HG03565 (cell line): ENCODE data around the gene ITPRIP.

Experiments
- ATAC-seq: cut with Tn5 transposase; IDR thresholded peaks from one replicate; pipeline ENCODE4 v1.9.1; 2021; ENCODE audit warnings: mild to moderate bottlenecking, moderate library complexity; ENCODE audit not compliant: unreplicated experiment

Gene ITPRIP

GRCh38 chr10:104309980-104310978, 28.0 kb downstream of the ITPRIP start:
- no peak for ATAC-seq

DNA sequence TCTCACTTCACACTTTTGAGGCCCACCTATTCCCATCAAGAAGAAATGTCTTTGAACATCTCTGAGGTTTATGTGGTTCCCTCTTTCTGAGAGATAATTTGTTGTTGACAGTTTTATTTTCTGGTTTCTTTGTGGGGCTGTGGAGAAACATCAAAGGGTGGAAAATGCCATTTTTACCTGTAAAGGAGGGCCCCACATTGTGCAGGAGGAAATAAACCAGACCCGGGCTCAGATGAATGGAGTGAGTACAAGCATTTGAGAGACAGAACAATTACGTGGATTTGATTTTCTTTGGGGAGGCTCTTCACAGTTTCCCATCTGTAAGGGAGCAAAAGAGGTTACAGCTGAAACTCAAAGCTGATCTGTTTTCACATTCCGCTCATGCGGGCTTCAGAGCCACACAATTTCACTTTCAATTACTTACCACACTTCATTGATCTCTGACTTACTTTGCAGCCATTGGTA, 29.8 kb downstream of the ITPRIP start:
- peak; percentile 81 for ATAC-seq

DNA sequence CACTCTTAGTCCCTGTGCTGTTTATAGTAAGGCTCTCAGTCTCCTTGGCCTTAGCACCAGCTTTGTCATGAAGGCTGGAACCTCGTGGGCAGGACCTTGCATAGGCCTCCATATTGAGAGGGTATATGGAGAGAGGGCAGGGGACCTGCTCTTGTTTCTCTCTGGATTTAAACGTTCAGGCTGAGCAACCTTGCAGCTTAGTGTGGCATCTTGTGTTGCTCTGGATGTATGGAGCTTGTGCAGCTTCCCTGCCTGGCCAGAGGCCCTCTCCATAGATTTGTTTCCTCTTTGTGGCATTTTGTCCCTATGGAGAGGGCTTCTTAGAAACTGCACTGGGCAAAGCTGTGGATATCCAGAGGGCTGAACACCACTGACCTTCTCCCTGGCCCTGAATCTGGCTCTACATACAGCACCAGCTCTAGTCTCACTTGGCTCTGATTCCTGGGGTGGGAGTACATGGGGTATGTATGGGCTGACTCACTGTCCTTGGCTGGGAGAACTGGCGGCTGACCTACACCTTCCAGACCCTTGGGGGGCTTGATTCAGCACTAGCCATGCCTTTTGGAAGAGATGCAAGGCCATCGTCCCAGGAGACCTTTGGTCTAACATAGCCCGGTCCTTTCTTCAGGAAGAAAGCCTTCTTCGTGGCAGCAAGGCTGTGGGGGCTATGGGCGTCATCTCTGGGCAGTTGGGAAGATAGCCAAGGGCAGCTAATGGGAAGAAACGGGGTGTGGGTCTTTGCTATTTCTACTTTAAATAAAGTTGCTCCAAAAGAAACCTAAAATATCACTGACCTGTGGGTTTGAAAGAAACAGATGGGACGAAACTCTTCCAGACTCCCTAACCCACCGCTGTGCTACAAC, 30.5 kb downstream of the ITPRIP start:
- ATAC-seq, result no peak

- ATAC-seq, result no peak
These were observed 31.4 kb downstream of the ITPRIP start for GRCh38 chr10:104306897-104307296.

DNA sequence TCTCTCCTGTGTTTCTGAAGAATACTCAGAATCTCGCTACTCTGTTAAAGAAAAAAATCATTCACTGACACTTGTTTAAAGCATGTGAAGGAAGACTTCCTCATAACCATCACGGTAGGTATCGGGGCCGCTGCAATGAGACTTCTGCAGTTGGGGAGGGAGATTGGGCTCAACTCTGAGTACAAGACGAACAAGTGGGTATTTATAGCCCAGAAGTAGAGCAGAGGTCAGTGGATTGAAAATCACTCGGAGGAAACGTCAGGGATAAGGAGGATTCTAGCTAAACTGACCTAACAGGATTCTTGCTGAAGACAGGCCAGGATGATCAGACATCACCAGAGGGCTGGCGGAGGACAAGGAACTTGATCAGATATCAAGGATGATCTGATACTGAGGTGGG, 33.3 kb downstream of the ITPRIP start:
- no peak for ATAC-seq

DNA sequence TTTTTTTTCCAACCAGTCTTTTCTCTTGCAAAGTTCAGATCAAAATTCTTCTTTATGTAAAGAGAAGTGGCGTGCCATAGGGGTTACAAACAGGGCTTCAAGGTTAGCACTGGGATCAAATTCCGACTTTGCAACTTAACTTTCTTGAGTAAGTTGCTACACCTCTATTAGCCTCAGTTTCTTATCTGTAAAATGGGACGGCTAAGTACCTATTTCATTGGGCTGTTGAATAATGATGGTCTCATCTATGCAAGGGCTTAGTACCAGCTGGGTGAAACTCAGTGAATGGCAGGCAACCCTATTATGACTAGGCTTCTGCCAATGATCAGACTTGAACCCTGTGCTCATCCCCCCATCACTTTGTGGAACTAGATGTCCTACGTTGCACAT, 33.9 kb downstream of the ITPRIP start:
- no peak for ATAC-seq

DNA sequence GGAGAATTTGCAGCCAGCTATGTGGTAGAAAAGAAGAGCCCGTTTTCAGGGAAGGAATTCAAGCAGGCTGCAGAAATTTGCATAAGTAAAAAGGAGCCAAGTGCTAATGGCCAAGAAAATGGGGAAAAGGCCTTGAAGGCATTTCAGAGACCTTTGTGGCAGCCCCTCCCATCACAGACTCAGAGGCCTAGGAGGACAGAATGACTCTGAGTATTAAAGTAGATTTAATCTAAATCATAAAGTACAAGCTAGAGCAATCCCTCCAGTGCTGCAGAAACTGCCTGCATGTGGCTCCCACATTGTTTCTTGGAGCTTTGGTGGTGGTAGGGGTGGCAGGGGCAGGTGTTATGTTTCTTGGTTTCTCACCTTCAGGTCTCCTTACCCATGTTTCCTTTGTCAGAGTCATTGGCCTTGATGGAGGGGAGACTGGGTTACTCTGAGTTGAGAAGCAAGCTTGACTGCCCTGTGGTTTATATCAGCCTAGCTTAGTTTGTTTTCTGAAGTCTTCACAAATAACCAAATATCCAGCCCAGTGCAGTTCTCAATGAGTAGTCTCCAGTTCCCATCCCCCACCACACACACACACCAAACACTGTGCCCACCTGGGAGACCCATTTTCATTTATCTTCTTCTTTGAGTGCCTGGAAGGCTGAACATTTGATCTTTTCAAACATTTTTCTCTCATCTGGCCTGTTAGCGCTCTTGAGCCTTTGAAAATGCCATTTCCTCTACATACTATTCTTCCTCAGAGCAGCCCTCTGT, 34.5 kb downstream of the ITPRIP start:
- no peak for ATAC-seq

GRCh38 chr10:104301907-104302690, 36.2 kb downstream of the ITPRIP start:
- ATAC-seq, result no peak

DNA sequence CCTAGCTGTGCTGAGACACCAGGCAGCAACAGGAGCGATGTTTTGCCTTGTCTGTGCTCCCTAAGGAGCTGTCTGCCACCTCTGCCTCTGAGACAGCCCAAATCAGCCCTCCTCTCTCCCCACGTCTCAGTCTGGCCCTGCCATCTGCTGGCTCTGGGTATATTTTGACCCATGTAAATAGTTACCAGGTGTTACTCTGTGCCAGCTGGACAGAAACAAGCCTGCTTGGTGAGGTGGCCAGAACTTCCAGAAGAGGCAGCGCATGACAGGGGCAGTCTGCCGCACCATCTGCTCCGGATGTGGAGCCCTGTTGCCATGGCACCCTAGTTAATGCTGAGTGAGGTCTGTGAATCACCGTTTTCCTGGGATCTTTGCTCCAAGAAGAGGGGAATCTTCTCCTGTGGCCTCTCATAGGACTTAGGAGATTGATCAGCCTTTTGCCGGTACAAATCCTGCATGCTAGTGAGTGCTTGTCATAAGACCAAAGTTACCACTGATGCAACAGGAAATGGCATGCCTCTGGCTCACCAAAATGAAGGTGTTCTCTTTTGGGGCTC, 37.5 kb downstream of the ITPRIP start:
- no peak for ATAC-seq

DNA sequence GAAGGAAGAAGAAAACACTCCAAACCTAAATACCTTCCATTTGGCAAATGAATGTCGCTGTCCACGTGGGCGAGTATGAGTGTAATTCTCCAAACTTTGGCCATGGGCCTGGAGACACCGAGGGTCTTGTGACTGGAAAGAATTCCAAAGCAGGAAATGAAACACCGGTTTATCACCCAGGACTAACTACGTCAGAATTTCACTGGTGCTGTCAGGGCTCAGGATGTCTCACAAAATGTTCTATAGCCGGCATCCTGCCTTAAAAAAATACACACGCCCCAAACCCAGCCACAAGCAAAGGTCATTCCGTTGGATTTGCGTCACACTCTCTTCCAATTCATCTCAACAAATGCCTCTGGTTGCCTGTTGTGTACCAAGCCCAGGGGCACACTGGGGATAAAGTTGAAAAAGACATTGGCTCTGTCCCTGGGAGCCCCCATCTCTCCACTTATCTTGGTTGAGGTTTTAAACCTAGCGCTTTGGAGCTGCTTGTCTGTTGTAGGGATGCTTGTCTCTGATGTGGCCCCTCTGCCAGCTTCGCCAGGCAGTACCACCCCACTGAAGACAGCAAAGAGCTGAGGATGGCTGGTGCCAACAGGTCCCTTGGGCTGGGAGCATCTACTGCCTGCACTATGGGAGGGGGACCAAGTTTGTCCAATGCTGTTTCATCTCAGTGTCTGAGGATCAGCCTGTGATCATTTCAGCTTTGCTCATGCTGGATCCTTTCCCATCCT, 38.1 kb downstream of the ITPRIP start:
- no peak for ATAC-seq

DNA sequence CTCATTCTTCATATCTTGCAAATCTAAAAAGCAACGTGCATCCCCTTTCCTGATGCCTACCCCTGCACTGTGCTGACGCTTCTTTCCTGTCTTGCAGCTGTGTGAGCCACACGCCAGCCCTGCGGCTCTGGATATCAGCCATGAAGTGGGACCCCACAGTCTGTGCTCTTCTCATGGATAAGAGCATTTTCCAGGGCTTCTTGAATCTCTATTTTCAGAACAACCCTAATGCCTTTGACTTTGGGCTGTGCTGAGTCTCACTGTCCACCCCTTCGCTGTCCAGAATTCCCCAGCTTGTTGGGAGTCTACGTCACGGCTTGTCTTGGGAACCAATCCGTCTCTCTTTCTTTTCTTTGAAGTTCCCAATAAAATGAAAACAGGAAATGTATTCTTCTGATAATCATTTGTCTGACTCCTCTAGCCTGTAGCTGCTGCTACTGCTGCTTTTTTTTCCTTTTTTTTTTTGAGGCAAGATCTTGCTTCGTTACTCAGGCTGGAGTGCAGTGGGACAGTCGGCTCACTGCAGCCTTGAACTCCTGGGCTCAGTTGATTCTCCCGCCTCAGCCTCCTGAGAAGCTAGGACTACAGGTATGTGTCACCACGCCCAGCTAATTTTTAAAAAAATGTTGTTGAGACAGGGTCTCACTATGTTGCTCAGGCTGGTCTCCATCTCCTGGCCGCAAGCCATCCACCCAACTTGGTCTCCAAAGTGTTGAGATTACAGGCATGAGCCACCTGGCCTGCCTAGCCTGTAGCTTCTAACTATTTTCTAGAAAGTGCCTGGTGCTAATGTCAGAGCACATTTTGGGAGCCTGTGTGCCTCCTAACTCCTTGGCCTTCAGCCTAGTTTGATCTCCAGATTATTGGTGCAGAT, 39.0 kb downstream of the ITPRIP start:
- no peak for ATAC-seq

- ATAC-seq, result no peak
These were observed 40.3 kb downstream of the ITPRIP start for GRCh38 chr10:104297697-104298660.

- no peak for ATAC-seq
These were observed 41.4 kb downstream of the ITPRIP start for GRCh38 chr10:104296687-104297436.

- no peak for ATAC-seq
These were observed 44.4 kb downstream of the ITPRIP start for GRCh38 chr10:104293781-104294321.

DNA sequence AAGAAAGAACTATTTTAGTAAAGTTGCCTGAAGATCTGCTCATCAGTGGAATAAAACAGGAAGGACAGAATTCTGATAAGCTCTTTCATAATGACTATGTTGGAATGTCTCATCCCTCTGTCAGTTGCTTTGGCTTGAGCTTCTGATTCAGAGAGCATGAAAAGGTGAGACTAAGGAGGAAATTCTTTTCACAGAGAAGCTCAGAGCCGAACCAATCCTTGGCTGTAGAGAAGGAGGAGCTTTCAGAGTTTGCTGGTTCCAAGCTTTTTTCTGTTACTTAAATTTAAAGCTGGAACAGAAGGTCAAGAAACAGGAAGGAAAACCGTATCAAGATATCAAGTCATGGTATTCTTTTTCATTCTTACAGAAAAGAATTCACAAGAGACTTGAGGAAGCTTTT, 45.3 kb downstream of the ITPRIP start:
- no peak for ATAC-seq

DNA sequence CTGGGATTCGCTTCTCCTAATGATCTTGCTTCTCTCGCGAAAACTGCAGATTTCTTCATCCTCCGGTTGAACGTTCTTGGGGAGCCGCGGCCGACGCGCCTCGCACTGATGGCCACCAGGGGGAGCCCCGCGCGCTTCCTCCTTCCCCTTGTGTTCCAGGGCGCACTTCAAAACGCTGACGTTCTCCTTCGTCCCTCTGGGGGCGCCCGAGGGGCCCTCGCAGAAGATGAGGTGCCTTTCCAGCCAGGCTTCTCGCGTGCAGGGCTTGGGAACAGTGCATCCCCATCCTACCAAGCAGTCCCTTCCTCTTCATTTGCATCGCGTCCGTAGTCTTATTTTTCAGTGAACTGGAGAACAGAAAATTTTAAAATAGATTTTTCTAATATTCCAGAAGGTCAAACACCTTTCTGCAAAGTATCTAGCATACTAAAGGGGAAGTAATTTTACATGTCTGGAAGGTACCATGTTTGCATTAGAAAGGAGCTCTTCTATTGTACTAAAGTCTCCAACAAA, 46.8 kb downstream of the ITPRIP start:
- peak; percentile 99 for ATAC-seq
